GM21529 (cell line): ENCODE results near the gene TAS1R1.

Experiments used
- ATAC-seq: cut with Tn5 transposase; IDR thresholded peaks from one replicate; pipeline ENCODE4 v1.9.1; 2021; ENCODE audit not compliant: unreplicated experiment

The TAS1R1 gene

DNA sequence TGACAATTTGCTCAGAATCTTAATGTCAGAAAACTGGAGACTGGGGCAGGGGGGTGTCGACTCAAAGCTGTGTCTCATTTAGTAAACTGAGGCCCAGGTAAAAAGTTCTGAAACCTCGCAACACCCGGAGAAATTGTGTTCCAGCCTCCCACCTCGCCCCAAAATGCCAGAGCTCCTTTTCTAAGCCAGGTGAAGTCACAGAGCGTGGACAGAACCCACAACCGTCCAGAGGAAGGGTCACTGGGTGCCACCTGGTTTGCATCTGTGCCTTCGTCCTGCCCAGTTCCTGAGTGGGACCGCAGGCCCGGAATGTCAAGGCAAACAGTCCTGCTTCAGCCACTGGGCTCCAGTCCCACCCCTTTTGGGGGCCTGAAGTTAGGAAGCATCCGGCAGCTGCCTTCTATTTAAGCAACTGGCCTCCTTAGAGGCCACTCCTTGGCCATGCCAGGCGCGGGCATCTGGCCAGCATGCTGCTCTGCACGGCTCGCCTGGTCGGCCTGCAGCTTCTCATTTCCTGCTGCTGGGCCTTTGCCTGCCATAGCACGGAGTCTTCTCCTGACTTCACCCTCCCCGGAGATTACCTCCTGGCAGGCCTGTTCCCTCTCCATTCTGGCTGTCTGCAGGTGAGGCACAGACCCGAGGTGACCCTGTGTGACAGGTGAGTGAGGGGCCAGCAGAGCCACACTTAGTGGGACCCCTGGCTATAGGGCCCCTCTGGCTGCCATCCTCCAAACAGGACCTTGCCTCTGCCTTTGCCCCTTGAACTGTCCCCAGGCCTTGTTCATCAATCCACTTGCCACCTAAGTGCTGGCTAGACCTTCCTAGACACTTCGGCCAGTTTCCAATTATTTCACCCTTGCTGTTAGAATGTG is at the start of gene TAS1R1:
Gene TAS1R1 (plus strand): TSS at position 401 of the 872 bp plus-strand sequence. CDS start 67 bp downstream, at position 468.
- no peak for ATAC-seq

DNA sequence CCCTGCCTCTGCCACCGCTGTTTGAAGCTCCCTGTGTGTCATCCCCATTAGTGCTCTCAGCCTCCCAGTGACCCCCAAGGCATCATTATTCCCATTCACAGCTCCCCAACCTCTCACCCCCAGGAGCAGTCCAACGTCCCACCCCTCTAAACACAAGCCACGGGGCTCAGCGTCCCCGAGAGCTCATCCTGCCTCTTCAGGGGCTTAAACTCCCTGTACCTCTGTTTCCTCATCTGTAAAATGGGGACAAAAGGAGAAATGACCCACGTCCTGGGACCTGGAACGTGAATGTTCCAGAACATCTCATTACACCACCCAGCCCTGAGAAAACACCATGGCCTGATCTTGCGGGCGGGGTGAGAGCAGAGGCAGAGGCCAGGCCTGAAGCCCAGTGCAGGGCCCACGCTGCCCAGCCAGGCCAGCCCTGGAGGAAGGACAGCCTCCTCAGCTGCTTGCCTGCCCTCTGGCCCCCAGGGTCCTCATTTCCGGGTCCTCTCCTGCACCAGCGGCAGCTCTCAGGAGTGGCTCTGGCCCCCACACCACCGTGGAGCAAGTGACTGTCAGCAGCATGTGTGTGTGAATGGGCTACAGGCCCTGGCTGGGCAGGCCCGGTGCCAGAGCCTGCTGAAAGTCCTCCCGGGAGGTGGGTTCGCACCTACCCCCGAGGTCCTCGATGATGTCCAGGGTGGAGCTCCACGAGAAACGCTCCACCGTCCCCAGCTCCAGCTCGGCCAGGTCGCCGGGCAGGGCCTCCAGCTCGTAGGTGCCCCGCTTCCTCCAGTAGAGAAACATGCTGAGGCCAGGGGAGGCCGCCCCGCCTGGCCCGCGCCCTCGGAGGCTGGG is 49.5 kb upstream of the TAS1R1 start:
- no peak for ATAC-seq

DNA sequence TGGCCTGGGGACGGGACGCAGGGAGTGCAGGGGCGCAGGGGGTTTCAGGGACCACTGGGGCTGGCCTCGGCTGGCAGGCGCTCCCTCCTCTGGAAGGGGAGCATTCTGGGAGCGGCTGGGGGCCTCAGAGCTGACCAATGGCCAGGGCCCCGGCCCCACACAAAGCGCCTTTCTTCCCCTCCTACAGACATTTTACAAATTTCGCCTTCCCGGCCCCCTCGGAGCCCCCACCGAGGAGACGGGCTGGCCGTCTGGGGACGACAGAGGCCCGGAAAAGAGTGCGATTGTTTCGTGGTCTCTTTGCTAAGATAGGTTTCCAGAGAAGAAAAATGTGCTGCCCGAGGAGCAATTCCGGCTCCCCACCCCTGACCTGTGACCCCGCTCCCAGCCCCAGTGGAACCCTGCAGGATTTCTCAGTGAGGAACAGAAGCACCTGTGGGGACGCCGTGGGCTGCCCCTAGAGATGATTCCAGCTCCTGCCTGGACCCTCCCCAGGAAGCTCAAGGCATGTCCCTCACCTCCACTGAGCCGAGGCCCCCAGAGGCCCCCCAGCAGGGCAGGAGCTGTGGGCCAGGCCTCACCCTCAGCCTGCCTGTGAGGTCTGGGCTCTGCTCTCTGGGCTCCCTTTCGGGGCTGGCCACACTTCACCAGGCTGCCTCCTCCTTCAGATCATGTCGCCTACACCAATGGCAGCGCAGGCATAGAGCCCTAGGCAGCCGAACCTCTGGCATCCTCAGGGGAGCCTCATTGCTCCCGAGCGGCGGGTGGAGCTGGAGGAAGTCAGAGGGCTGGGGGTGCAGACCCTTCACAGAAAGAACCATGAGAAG is 48.7 kb upstream of the TAS1R1 start:
- no peak for ATAC-seq

DNA sequence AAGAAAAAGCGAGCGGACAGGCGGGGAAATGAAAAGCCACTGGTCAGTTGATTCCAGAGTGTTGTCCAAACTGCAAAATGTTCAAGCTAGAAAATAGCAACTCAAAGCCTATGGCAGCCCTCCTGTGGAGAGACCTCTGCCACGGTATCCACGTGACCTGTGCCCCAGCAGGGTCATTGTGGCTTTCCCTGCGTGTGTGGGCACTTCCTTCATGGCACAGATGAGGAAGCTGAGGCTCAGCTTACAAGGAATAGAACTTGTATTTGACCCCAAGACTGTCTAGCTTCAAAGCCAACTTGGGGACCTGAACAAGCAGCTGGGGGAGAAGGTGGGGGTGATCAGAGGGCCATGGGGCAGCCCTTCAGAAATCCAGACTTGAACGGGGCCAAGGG is 48.1 kb upstream of the TAS1R1 start:
- no peak for ATAC-seq

DNA sequence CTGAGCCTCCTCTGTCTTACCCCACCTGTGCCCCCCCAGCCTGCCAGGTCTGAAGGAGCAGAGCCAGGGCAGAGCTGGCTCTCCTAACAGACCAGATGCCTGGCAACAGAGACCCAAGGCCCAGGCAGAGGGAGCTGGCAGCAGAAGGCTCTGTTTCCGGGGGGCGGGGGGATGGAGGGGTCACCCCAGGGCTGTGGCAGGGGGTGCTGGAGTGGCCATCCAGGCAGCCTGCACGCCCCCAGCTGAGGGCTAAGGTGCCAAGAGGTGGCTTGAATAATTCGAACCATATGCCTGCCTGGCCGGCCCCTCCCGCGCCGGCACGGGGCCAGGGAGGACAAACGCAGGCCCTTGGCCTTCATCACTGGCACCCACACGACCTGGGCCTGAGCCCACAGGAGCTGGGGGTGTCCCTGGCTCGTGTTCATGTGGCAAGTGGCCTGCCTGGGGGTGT is 47.6 kb upstream of the TAS1R1 start:
- no peak for ATAC-seq

DNA sequence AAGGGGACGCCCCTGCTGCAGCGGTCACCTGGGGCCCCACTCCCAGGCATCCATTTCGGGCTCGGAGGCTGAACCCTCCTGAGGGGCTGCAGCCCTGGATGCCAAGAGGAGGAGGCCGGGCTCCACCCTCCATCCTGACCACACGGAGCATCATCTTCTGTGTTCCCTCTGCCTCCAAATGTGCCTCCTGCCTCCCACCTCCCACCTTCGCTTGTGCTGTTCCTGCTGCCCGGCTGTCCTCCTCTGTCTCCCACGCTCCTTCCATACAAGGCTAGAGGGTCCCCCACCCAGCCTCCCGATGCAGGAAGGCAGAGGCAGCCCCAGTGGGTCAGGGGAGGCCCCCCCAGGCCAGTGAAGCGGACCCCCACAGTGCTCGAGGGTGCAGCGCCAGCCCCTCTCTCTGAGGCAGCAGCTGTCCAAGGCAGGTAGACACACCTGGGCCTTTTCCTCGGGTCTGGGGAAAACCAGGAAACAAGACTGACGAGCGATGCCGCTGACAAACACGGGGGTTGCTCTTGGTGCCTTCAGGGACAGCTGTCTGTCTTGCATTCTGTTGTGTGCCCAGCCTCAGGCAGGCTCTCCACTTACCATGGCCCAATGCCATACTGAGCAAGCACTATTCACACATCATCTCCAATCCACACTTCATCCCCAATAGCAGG is 46.8 kb upstream of the TAS1R1 start:
- no peak for ATAC-seq

DNA sequence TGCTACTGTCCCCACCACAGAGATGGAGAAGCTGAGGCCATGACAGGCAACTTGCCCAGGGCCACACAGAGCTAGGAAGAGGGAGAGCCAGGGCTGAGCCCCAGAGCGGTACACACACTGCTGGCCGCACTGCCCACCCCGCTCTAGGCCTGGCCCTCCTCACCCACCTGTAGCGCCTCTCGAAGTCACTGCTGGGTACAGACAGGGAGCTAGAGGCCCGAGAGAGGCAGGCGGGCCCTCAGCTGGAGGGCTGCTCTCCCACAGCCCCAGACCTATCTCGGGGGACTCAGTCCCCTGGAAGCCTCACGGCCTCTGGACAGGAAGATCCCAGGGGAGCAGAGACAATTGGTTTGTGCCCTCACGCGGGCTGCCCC is 46.3 kb upstream of the TAS1R1 start:
- no peak for ATAC-seq

DNA sequence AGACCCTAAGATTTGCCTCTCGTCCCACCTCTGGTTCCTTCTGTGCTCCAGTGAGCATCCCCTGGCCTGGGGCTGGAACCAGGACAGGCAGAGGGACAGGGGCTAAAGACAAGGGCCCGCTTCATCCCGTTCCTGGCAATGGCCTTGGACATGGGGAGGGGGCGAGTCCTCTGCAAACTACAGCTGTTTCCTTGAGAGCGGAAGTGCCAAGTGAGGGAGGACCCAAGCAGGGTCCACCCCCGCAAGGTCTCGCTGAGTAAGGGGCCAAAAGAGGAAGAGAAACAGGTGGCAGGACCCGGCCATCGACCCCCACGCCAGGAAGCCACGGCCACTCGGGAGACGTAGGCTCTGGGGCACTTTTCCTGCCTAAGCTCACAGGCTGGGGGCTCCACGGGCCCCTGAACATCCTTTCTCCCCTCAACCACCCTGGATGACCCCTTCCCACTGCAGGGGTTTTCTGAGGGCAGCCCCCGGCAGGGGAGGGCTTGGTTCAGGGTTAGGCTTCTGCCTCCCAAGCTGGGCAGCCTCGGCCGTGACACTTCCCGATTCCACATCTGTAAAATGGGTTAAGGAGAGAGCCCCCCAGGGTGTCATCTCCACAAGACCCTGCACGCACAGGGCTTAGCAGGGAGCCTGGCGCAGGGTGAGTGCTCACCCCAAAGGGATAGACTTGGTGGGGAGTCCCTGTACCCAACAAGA is 45.7 kb upstream of the TAS1R1 start:
- ATAC-seq = no peak

DNA sequence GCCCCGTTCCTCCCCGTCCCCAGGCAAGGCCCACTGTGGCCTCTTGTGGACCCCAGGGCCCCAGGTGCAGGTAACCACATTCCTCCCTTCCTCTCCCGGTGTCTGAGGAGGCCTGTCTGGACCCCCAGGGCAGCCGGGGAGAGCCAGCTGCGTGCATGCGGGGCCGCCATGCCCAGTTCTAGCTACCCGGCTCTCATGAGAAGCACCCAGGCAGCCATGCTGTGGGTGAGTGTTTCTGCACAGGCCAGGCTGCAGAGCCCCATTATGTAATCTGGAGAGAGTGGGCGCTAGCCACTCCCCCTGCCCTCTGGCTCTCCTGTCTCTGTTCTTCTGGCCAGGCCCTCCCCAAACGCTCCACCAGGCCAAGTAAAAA is 45.2 kb upstream of the TAS1R1 start:
- no peak for ATAC-seq

DNA sequence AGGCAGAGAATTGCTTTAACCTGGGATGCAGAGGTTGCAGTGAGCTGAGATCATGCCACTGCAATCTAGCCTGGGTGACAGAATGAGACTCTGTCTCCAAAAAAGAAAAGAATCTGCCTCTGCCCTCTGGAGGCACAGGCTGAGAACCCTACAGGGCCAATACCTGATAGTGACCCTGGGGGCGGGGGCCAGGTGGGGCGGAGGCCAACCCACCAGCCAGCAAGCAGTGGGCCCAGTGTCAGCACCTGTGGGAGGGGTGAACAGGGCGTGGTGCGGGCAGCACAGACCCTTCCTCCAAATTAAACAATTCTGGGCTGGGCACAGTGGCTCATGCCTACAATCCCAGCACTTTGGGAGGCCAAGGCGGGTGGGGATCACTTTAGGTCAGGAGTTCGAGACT is 44.6 kb upstream of the TAS1R1 start:
- ATAC-seq = no peak

DNA sequence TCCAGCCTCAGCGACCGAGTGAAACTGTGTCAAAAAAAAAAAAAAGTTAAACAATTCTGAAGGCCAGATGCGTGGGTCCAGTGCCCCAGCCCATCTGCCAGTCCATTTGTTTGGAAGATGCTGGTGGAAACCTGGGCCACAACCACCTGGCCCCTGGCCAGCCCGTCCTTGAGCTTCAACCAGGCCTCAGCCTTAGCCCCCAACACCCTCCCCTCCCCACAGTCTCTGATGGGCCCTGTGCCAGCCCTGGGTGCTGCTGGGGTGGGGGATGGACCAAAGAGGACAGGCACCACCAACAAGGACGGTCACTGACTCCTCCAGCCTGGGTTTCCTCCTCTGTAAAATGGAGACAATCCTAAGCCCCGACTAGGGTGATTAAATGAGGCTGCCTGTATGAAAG is 44.1 kb upstream of the TAS1R1 start:
- no peak for ATAC-seq

DNA sequence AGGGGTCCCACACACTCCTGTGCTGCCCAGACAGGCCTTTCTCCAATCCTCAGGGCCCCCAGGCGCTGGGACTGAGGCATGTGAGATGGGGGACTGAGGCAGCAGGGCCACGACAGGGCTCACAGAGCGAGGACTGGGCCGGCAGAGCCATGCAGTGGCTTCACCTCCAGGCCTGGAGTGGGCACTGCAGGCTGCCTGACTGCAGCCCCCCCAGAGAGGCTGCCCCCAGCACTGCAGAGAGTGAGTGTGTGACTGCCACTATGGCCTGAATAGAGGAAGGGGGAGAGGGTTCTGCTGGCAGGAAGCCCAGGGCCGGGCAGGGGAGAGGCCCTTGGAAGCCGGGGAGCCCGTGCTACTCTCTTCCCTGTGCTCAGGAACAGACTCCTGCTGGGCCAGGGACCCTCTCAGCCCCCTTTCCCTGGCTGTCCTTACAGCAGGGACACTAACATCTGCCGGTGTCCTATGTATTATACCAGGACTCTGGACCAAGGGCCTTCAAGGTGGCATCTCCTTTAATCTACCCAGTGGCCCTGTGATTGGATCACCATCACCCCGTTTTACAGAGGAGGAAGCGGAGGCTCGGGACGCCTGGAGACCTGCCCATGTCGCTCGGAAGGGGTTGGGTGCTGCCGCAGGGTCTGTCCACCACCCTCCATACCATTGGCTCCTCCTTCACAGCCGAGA is 43.4 kb upstream of the TAS1R1 start:
- no peak for ATAC-seq

DNA sequence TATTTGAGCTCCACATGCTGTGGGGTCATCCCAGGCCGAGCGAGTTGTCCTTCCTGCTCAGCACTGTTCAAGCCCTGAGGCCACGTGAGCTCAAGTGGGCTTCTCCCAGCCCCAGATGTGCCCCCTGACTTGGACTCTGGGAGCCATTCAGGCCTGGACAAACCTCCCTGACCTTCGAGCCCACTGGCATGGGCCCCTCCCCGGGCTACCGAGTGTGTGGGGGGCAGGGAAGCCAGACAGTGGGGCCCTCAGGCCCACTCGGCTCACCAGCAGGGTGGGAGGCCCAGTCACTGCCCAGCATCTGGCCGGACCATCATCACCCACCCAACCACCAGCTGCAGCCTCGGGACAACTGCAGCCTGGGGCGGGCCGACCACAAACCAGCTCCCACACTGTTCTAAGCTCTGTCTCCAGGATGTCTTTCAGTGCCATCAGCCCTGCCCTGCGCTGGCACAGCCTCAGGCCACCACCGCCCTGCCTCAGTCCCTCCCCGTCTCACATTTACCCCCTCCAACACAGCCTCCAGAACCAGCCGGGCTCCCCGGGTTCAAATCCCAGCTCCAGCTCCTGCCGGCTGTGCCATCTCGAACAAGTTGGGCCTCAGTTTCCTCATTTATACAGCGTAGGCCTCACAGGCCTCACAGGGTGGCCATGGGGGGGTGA is 42.7 kb upstream of the TAS1R1 start:
- ATAC-seq = no peak

DNA sequence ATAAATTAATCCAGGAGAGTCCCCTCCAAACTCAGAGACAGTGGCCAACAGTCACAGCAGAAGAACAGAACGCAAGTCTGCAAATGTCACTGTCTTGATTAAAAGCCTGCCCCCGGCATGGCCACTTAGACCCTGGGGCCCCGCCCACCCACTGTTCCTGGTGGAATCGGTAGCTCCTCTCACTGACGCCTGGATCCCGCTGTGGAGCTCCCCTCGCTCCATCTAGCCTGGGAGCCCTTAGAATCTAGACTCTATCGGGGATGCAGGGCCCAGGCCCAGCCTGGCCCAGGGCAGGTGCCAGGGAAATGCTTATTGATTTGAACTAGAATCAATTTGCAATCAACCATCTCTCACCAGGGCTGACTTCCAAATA is 42.2 kb upstream of the TAS1R1 start:
- ATAC-seq = no peak

DNA sequence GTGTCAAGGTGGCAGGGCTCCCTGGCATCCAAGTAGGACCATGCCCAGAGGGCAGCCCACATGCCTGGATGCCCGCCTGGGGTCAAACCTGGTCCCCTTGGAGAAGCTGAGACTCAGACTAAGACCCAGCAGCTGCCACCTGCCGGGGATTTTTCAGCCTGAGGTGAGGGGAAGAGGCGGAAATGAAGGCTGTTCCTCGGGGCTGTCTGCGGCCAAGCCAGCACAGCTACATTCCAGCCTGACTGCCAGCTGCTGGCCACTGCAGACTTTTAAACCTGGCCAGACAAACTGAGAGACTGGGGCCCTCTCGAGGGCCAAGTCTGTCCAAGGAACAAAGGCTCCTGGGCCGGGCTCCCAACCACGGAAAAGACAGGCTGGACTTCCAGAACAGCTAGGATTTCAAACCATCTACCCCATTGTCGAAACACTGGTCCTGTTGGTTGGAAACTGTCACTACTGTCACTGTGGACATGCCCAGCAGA is 41.7 kb upstream of the TAS1R1 start:
- ATAC-seq = no peak

DNA sequence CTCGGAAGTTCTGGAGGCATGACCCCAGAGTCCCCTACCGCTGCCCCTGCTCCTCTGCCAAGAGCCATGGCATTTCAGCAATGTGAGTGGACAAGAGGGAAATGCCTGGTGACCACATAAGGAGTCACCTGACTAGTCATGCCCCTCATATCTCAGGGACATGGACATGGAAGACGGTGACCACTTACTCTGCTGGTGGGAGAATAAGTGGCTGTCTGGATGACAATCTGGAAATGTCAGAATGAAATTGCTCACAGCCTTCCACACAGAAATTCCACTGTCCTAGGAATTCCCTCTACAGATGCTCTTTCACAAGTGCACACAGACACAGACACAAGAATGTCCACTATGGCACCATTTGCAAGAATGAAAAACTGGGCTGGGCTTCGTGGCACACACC is 39.3 kb upstream of the TAS1R1 start:
- no peak for ATAC-seq

DNA sequence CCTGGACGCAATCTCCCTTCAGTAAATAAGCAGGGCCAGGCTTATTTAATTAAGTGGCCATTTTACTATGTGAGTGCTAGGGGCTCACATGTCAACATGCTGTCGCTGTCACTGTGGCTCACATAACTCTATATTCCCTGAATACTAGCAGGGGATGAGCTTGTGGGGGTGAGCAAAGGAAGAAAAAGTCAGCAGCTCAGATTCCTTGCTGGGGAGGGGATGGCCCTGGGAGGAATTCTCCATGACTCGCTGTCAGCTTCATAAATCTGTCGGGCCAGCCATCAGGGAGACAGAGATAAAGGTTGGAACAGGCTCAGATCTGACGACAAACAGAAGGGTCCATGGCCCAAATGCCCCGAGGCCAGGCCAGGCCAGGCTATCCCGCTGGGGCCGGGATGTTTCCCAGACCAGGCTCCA is 37.7 kb upstream of the TAS1R1 start:
- ATAC-seq = no peak

DNA sequence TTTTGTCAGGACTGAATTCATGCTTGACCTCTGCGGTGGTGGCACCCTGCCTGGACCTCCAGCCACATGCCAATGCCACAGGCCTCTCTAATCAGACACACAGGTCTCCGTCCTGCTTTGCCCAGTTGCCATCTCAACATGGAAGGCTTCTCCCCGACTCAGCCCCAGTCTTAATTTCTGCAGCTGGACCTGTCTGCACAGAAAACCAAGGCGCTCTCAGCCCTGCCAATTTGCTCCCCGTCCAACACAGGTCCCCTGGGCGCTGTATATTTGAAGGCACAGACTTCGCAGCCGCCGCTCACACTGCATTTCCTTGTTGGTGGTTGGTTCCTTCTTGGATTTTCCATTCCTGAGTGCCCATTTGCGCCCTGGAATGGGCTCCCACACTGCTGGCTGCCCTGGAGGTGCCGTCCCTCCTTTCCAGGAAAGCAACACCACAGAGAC is 35.6 kb upstream of the TAS1R1 start:
- no peak for ATAC-seq
